ENCODE measurements around the gene ZDHHC6.
A peak's percentile ranks its signal among the peaks of the same experiment; 100 is the strongest.
"Not testable (repeated sequence)": the region's sequence is repeated elsewhere in the genome, so short reads cannot be mapped to it uniquely, and the experiment has no call there.

Gene ZDHHC6

GRCh38 chr10:112446855-112447619, at the start of gene ZDHHC6, which contains the start of gene VTI1A:
ZDHHC6 (minus strand) TSS chr10:112446914; CDS start chr10:112445436, 1,478 bp downstream.
VTI1A (plus strand) TSS chr10:112447215; CDS start chr10:112447374, 159 bp downstream.
- peak; percentile 88 for DNase-seq

GRCh38 chr10:112492736-112493135, 46.0 kb upstream of the ZDHHC6 start:
- DNase-seq = no peak

- no peak for DNase-seq
Observed at GRCh38 chr10:112491144-112491543, 44.4 kb upstream of the ZDHHC6 start.

DNA sequence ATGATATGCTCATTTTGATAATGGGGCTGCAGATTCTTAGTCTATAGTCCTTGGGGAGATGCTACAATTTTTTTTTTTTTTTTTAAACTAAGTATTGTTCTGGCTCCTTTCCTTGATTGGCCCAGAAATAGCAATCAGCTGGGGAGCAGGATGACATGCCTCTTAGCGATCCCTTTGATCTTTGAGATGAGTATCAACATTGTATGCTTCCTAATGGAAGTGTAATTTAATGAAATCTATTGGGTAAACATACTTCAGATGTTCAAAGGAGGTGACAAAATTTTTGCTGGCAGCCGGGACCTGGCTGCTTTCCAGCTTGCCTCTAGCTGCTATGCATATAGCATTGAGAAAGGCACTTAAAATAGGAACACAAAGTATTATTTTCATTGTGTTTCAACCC, 43.8 kb upstream of the ZDHHC6 start:
- DNase-seq = no peak

DNA sequence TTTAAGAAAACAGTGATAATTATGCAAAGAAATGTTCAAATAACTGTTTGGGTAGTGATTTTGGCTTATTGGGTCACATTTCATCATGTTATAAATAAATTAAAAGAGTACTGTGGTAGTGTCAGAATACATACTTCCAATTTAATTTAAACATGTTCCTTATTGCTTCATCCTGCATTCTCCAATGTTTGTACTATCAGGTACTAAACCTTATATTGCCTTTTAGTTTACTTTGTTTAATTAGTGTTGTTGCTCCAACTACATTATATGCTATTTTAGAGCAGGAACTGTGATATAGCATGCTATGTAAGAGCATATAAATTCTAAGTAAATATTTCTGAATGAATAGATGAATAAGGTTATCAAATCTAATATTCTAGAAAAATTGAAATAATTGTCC, 41.2 kb upstream of the ZDHHC6 start:
- no peak for DNase-seq

- DNase-seq = no peak
Observed at GRCh38 chr10:112484399-112484798, 37.7 kb upstream of the ZDHHC6 start.

GRCh38 chr10:112481602-112482001, 34.9 kb upstream of the ZDHHC6 start:
- no peak for DNase-seq

GRCh38 chr10:112475575-112476218, 29.0 kb upstream of the ZDHHC6 start:
- DNase-seq = peak; percentile 16

DNA sequence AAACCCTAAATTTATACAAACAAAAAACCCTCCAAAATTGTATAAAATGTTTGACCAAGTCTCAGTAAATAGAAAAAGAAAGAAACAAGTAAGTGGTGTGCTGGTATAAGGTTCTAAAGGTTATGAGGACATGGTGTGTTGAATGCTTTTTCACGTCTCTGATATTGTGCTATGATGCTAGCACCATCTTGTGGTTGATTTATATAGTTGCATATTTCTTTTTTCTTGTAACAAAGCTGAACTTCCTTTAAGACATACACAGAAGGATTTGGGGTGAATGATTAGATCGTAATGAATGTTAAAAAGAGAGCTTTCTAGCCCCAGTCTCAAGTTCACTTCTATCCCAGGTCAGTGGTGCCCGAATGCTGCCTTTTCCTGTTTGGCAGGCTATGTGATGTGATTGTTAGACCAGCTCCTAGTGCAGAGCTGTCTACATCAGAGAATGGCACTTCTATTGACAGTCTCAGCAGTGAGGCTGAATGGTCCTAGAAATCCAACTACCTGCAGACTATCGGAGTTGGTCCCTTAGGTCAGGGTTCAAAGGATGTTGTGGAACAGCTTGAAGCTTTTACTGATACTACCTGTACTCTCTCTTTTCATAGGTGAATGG, 25.3 kb upstream of the ZDHHC6 start:
- peak; percentile 74 for DNase-seq

GRCh38 chr10:112467541-112468075, 20.9 kb upstream of the ZDHHC6 start:
- no peak for DNase-seq

DNA sequence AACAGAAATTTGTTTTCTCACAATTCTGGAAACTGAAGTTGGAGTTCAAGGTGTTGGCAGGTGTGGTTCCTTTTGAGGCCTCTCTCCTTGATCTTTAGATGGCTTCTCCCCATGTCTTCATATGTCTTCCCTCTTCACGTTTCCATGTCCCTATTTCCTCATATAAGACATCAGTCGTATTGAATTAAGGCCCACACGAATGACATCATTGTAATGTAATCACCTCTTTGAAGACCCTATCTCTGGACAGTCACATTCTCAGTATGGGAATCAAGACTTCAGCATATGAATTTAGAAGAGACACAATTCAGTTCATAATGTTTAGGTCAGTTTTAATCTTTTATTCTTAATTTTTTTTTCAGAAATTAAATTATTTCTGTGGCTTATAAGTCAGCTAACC, 20.1 kb upstream of the ZDHHC6 start:
- DNase-seq = no peak

DNA sequence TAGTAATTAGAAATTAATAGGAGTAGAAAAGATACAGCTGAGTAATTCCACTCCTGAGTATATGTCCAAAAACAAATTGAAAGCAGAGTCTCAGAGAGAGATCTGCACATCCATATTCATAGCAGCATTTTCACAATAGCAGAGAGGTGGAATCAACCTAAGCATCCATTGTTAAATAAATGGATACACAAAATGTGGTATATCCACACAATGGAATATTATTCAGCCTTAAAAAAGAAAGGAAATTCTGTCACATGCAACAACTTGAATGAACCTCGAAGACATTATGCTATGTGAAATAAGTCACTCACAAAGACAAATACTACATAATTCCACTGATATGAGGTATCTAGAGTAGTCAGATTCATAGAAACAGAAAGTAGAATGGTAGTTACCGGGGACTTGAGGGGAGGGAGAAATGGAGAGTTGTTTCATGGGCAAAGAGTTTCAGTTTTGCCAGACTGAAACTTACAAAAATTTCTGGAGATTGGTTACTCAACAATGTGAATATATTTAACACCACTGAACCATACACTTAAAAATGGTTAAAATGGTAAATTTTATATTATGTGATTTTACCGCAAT, 18.7 kb upstream of the ZDHHC6 start:
- no peak for DNase-seq

- DNase-seq = not testable (repeated sequence)
Observed at GRCh38 chr10:112464074-112464473, 17.4 kb upstream of the ZDHHC6 start.

DNA sequence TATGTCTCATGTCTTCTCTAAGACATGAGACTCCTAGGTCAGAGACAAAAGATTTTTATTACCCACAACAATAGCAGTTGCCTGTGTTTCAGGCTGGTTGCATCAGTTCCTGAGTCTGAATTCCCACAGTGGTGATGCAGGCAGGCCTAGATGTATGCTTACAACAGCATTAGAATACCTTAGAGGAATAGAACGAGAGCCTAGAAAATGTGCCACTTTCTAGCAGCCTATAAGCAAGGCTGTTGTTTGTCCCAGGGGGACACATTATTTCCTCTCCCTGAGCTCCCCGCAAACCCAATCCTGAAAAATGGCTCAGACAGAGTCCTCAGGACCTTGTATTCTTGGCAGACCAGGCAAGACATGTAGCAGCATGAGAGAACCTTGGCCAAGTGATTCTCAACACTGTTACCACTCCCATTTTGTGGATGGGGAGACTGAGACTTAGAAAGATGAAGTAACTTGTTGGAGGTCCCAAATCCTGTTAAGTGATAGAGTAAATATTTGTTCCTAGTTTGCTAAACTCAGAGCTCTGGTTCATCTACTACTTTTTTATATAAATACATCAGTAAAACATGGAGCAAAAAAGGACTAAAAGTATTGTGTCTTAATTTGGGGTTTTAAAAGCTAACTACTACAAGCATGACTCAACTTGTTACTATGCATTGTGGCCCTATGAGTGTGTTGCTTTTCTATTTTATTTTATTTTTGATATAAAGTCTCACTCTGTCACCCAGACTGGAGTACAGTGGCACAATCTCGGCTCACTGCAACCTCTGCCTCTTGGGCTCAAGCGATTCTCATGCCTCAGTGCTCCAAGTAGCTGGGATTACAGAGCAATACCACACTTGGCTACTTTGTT, 14.5 kb upstream of the ZDHHC6 start:
- no peak for DNase-seq

DNA sequence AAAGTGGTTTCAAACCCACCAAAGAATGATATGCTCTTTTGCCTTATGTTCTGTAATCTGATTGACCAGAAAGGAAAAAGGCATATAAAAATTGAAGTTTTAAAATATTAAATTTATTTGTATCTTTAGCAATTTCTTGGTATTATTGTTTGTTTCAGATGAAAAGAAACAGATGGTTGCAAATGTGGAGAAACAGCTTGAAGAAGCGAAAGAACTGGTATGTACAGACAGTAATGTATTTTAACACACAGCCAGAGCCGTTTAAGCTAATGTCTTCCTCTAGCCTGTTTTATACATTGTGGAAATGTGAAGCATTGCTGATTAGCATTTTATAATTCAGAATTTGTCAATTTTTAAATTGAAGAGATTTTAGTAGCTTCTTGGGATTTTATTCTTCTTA, 13.7 kb upstream of the ZDHHC6 start:
- no peak for DNase-seq

GRCh38 chr10:112456533-112456932, 9.8 kb upstream of the ZDHHC6 start:
- peak; percentile 43 for DNase-seq

DNA sequence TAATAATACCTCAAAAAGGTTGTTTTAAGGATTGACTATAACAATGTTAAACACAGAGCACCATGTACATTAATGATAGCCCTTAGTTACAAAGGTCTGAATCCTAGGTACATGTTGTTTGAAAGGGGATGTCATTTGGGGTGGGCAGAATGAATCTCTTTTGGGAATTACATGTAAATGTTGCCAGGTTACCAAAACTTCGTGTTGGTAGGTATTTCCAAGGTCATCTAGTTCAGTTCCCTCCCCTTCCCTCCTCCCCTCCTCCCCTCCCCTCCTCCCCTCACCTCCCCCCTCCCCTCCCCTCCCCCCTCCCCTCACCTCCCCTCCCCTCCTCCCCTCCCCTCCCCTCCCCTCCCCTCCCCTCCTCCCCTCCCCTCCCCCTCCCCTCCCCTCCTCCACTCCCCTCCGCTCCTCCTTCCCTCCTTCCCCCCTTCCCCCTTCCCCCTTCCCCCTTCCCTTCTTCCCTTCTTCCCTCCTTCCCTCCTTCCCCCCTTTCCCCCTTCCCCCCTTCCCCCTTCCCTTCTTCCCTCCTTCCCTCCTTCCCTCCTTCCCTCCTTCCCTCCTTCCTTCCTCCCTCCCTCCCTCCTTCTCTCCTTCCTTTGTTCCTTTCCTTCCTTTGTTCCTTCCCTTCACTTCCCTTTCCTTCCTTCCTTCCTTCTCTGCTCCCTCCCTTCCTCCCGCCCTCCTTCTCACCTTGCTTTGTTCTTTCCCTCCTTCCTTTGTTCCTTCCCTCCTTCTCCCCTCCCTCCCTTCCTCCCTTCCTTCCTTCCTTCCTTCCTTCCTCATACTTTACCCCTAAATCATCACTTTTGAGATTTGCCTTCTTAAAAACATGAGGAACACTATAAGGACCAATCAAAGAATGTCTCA, 8.4 kb upstream of the ZDHHC6 start:
- DNase-seq = no peak

DNA sequence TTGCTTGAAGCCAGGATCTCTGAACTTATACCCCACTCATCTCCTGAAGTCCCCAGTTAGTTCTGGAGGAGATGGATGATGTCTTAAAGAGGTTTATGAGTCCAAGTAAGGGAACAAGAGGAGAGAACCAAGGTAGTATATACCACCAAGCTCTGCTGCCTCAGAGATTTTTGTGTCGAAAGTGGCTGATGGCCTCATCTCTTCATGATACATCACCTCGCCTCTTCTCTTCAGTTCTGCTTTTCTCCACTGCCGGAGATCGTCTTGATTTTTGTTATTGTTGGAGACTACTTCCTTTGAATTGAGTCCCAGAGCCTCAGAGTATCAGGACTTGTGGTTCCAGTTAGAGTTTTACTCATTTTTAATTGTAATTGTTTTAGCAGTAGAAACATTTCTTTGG, 2.2 kb upstream of the ZDHHC6 start:
- no peak for DNase-seq

DNA sequence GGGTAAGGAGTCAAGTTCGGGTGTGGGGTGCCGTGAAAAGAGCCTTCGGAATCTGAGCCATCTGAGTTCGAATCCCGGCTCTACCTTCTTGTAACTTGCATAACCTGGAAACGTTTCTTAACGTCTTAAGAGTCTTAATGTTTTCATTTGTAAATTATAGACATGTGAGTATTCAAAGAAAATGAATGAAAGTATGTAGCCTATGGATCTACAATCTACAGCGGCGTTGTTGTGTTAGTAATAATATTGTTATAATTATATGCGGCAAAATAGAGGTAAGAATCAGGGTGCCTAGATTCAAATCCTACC, 860 bp upstream of the ZDHHC6 start:
- DNase-seq = no peak

GRCh38 chr10:112446055-112446854, 459 bp downstream of the ZDHHC6 start:
- DNase-seq = peak; percentile 26

DNA sequence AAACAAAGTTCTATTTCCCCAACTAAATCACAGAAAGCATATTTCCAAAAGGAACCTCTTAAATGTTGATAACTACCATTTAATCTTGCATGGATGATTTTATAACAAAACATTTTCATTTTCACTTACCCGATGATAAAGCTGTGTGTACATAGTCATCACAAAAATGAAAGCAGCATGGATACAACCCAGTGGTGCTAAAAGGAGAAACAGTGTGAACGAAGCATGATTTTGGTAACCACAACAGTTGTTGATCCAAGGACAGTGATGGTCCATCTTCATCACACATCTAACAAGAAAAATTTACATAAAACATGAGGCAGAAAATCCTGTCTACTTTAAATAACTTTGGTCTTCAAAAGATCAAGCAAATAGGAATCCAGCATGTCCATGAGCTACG, 4.7 kb downstream of the ZDHHC6 start:
- DNase-seq = no peak

All from hematopoietic multipotent progenitor cell treated with erythropoietin and hydrocortisone succinate and interleukin-3 and kit ligand, for 8 days (in vitro differentiated cells).